ENCODE results near the gene BACH1.

Gene BACH1

DNA sequence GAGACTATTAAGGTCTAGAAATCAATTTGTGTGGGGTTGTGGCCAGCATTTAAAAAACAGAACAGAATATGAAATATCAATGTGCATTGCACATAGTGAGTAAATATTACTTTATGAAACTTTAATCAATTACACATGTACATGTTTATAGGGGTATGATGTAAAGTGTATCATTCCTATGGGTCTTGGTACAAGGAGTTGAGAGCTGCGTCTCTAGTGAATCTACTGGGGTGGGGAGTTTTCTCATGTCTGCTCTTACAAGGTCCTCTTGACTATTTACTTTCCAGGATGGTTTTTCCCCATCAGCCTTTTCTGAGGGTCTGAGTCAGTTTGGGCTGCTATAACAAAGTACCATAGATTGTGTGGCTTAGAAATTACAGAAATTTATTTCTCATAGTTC is 75.8 kb downstream of the BACH1 start:
- H3K36me3 ChIP-seq (ENCODE audit: low read length): no peaks in the 10 kb centered on the region
- H3K27ac ChIP-seq (ENCODE audit: low read depth, low read length): no peak overlapping the region
- H2AFZ ChIP-seq (ENCODE audit: low read depth, low read length, severe bottlenecking): no peak overlapping the region
- no peaks in the 10 kb centered on the region for H3K9me2 ChIP-seq (replicated peaks; ENCODE audit: insufficient read depth, low read length)
- no peaks in the 10 kb centered on the region for H3K27me3 ChIP-seq (ENCODE audit: low read length)
- H3K79me2 ChIP-seq (ENCODE audit: insufficient read depth, low read length): no peaks in the 10 kb centered on the region
- no peak overlapping the region for H3K4me3 ChIP-seq (ENCODE audit: insufficient read depth, low read length, poor library complexity, severe bottlenecking)
- H3K9ac ChIP-seq (ENCODE audit: low read length): no peak overlapping the region
- TF ChIP-seq, protein P1, sequence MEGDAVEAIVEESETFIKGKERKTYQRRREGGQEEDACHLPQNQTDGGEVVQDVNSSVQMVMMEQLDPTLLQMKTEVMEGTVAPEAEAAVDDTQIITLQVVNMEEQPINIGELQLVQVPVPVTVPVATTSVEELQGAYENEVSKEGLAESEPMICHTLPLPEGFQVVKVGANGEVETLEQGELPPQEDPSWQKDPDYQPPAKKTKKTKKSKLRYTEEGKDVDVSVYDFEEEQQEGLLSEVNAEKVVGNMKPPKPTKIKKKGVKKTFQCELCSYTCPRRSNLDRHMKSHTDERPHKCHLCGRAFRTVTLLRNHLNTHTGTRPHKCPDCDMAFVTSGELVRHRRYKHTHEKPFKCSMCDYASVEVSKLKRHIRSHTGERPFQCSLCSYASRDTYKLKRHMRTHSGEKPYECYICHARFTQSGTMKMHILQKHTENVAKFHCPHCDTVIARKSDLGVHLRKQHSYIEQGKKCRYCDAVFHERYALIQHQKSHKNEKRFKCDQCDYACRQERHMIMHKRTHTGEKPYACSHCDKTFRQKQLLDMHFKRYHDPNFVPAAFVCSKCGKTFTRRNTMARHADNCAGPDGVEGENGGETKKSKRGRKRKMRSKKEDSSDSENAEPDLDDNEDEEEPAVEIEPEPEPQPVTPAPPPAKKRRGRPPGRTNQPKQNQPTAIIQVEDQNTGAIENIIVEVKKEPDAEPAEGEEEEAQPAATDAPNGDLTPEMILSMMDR (IDR thresholded peaks at IDR 0.05; ENCODE audit: insufficient read depth, low read length, poor library complexity, severe bottlenecking): no peak
- TF ChIP-seq EZH2phosphoT487 (conservative IDR thresholded peaks at IDR 0.05; ENCODE audit: low read length): no peak
- no peak overlapping the region for H3K4me2 ChIP-seq (ENCODE audit: low read depth, low read length, poor library complexity, severe bottlenecking)
- H4K20me1 ChIP-seq (ENCODE audit: low read depth, low read length): no peaks in the 10 kb centered on the region
- H3F3A ChIP-seq (ENCODE audit: insufficient read depth): no peaks in the 10 kb centered on the region
- no peaks in the 10 kb centered on the region for H3K9me3 ChIP-seq (ENCODE audit: insufficient read depth, low read length)

DNA sequence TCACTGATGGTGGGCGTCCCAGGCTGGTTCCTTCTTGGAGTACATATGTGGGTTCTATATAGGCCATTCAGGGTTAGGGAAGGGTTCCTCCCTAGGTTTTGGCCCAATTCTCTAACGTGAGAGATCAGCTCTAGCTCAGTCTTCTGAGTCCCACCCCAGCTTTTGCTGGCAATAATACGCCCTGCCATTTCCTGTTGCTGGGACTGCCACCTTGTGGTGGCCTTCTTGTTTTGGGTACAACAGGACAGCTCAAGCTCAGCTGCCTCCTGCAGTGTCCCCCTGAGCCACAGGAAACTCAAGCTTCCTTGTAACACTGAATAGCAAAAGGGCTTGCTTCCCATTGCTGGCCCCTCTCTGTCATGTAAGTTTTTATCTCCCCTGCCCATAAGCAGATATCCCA is 77.8 kb downstream of the BACH1 start:
- Histone ChIP-seq H3K27ac (ENCODE audit: low read depth, low read length) (no peak overlapping the region), H3K4me2 (ENCODE audit: low read depth, low read length, poor library complexity, severe bottlenecking) (no peak overlapping the region), H3K79me2 (ENCODE audit: insufficient read depth, low read length) (no peaks in the 10 kb centered on the region), H3K4me3 (ENCODE audit: insufficient read depth, low read length, poor library complexity, severe bottlenecking) (no peak overlapping the region), H3K36me3 (ENCODE audit: low read length) (no peaks in the 10 kb centered on the region), H4K20me1 (ENCODE audit: low read depth, low read length) (no peaks in the 10 kb centered on the region), H3K9me3 (ENCODE audit: insufficient read depth, low read length) (no peaks in the 10 kb centered on the region), H2AFZ (ENCODE audit: low read depth, low read length, severe bottlenecking) (no peak overlapping the region), H3K9me2 (replicated peaks; ENCODE audit: insufficient read depth, low read length) (no peaks in the 10 kb centered on the region), H3F3A (ENCODE audit: insufficient read depth) (no peaks in the 10 kb centered on the region), H3K9ac (ENCODE audit: low read length) (no peak overlapping the region), H3K27me3 (ENCODE audit: low read length) (no peaks in the 10 kb centered on the region)
- TF ChIP-seq EZH2phosphoT487 (conservative IDR thresholded peaks at IDR 0.05; ENCODE audit: low read length): no peak
- TF ChIP-seq, protein P1 (IDR thresholded peaks at IDR 0.05; ENCODE audit: insufficient read depth, low read length, poor library complexity, severe bottlenecking): peak; percentile 47

DNA sequence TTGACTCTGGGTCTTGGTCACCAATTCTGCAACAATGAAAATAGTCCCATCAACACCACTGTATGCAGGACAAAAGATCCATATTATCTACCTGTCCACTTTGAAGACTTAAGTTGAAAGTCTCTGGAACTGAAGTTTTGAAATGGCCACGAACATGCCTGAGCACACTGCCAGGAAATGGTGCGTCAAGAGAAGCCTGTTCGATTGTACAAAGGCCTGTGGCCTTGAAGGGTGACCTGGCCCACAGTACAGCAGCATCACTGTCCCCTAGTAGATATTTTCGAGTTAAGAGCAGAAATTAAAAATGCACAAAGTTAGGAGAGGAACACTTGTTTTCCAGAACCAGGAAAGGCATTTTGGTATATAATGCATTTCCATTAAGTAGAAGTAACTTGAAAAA is 78.5 kb downstream of the BACH1 start:
- Histone ChIP-seq H2AFZ (ENCODE audit: low read depth, low read length, severe bottlenecking) (no peak overlapping the region), H3F3A (ENCODE audit: insufficient read depth) (no peaks in the 10 kb centered on the region), H3K4me2 (ENCODE audit: low read depth, low read length, poor library complexity, severe bottlenecking) (no peak overlapping the region), H3K9ac (ENCODE audit: low read length) (no peak overlapping the region), H3K79me2 (ENCODE audit: insufficient read depth, low read length) (no peaks in the 10 kb centered on the region), H3K27me3 (ENCODE audit: low read length) (no peaks in the 10 kb centered on the region), H3K9me2 (replicated peaks; ENCODE audit: insufficient read depth, low read length) (no peaks in the 10 kb centered on the region), H3K4me3 (ENCODE audit: insufficient read depth, low read length, poor library complexity, severe bottlenecking) (no peak overlapping the region), H3K36me3 (ENCODE audit: low read length) (no peaks in the 10 kb centered on the region), H3K9me3 (ENCODE audit: insufficient read depth, low read length) (no peaks in the 10 kb centered on the region), H4K20me1 (ENCODE audit: low read depth, low read length) (no peaks in the 10 kb centered on the region), H3K27ac (ENCODE audit: low read depth, low read length) (no peak overlapping the region)
- TF ChIP-seq, protein P1 (IDR thresholded peaks at IDR 0.05; ENCODE audit: insufficient read depth, low read length, poor library complexity, severe bottlenecking): no peak
- no peak for TF ChIP-seq EZH2phosphoT487 (conservative IDR thresholded peaks at IDR 0.05; ENCODE audit: low read length)

Data from SU-DHL-6 (cell line).